Measurements from ENCODE around the gene PPBP.

The PPBP gene

GRCh38 chr4:73948291-73948690, 39.7 kb downstream of the PPBP start:
- no peak for DNase-seq (ENCODE audit: low spot score)

DNA sequence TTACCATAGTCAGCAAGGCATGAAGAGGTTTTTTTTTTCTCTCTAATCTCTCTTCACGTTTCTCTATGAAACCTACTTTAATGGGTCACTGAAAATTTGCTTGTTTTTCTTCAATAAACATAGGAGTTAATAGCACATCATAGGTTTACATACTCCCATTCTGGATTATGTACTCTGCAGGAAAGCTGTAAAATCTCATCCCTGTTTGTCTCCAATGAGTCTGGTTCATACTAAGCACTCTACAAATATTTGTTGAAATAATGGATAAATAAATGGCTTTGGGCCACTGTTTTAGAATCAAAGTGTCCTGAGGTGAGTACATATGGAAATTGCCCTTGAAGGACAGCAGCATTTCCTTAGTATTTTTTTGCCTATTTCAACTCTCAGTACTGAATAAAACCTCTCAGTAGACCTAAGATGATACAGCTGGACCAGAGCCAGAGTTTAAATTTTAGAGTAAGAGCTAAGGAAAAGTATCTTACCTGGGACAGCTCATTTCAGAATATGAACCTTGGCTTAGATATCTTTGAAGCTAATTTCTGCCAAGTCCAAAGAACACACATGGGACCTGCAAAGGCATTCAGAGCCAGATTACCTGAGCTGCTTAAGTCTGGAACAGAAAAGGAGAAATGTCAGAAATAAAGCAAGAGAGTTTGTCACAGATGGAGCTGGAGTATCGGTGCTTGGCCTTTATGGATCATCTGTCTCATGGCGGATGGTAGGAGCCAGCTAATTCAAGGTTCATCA, 40.6 kb downstream of the PPBP start:
- no peak for DNase-seq (ENCODE audit: low spot score)

GRCh38 chr4:73945674-73946449, 42.1 kb downstream of the PPBP start:
- DNase-seq (ENCODE audit: low spot score) = no peak

GRCh38 chr4:73945140-73945539, 42.9 kb downstream of the PPBP start:
- no peak for DNase-seq (ENCODE audit: low spot score)

DNA sequence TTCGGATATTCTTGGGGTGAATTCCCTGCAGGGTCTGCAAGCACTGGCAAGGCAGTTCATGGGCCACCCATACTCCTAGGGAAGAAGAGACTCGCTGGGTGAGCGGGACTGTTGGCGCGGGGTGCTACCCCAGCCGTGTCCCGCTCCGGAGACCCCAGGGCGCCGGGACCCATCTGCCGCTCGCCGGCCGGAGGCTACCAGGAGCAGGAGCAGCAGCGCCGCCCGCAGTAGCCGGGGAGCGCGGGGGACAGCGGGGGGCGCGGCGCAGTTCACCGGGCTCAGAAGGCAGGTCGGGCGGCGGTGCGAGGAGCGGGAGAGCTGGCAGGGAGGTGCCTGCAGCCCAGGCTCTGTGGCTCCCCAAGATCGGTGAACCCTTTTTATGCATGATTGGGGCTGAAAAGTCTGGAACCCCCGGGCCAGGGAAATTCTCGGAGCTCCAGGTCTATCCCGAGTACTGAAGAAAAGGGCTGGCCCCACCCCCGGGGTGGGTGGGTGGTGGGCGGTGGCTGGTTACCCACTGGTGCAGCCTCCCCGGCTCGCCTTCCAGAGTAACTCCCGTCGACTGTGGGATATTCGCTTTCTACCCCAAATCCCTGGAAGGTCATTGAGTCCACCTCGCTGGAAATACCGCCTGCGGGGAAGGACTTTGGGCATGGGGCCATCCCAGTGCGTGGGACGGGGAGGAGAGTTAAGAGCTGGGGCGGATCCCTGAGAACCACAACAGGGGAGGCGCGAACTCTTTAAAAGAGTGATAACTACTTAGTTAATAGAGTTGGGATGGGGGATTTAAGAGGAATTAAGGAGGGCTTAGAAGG, 43.7 kb downstream of the PPBP start:
- no peak for DNase-seq (ENCODE audit: low spot score)

- no peak for DNase-seq (ENCODE audit: low spot score)
These were observed 44.4 kb downstream of the PPBP start for GRCh38 chr4:73943555-73943954.

- no peak for DNase-seq (ENCODE audit: low spot score)
These were observed 51.0 kb downstream of the PPBP start for GRCh38 chr4:73936969-73937368.

Measured in hematopoietic multipotent progenitor cell treated with erythropoietin and hydrocortisone succinate and interleukin-3 and kit ligand, for 15 days (in vitro differentiated cells).